ENCODE data around the gene BBOX1.

DNA sequence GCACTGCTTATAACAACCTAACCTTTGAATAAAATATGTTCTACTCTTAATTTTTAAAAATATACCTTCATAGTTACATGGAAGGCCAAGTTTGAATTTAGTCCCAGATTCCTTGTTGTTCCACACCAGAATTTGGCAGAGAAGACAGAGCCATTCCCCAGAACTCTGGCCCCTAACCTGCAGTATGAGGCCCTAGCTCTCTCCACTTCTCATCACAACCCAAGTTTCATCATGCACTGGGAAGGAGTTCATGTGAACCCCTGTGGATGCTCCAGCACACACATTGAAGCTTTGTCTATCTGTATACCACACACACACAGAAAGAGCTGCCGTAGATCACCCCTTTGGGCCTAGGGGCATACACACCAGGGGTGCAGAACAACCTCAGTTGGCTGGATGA is 10.6 kb upstream of the BBOX1 start:
- TF ChIP-seq, protein P1, sequence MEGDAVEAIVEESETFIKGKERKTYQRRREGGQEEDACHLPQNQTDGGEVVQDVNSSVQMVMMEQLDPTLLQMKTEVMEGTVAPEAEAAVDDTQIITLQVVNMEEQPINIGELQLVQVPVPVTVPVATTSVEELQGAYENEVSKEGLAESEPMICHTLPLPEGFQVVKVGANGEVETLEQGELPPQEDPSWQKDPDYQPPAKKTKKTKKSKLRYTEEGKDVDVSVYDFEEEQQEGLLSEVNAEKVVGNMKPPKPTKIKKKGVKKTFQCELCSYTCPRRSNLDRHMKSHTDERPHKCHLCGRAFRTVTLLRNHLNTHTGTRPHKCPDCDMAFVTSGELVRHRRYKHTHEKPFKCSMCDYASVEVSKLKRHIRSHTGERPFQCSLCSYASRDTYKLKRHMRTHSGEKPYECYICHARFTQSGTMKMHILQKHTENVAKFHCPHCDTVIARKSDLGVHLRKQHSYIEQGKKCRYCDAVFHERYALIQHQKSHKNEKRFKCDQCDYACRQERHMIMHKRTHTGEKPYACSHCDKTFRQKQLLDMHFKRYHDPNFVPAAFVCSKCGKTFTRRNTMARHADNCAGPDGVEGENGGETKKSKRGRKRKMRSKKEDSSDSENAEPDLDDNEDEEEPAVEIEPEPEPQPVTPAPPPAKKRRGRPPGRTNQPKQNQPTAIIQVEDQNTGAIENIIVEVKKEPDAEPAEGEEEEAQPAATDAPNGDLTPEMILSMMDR (IDR thresholded peaks at IDR 0.05; ENCODE audit: borderline replicate concordance, extremely low read depth, low read length, poor library complexity, severe bottlenecking) = no peak
- no peak for TF ChIP-seq EZH2 (IDR thresholded peaks at IDR 0.05; ENCODE audit: borderline replicate concordance, low read depth, low read length, severe bottlenecking)
